ENCODE measurements around the gene SLC5A4.

- TF ChIP-seq LEF1 (IDR thresholded peaks at IDR 0.05; ENCODE audit: borderline replicate concordance) (no peak), NFRKB (IDR thresholded peaks at IDR 0.05) (no peak), TARDBP (IDR thresholded peaks at IDR 0.05) (no peak), ARNT (IDR thresholded peaks at IDR 0.05) (no peak), PKNOX1 (IDR thresholded peaks at IDR 0.05) (no peak)
These were observed 69.3 kb downstream of the SLC5A4 start for GRCh38 chr22:32185821-32186220.
